HG03064 (cell line): ENCODE results near the gene SCML2.
"Not testable (repeated sequence)": the region's sequence is repeated elsewhere in the genome, so short reads cannot be mapped to it uniquely, and the experiment has no call there.

Experiments
- ATAC-seq: cut with Tn5 transposase; IDR thresholded peaks from one replicate; pipeline ENCODE4 v1.9.1; 2021; ENCODE audit warnings: low read depth; ENCODE audit not compliant: unreplicated experiment

Gene SCML2

GRCh38 chrX:18272222-18272621 is 82.3 kb downstream of the SCML2 start:
- ATAC-seq, result no peak

- no peak for ATAC-seq
Observed at GRCh38 chrX:18271725-18272124, 82.8 kb downstream of the SCML2 start.

- no peak for ATAC-seq
Observed at GRCh38 chrX:18271309-18271708, 83.2 kb downstream of the SCML2 start.

- no peak for ATAC-seq
Observed at GRCh38 chrX:18255059-18255458, 99.4 kb downstream of the SCML2 start.

GRCh38 chrX:18252644-18253359 is 101.7 kb downstream of the SCML2 start:
- ATAC-seq, result no peak

- not testable (repeated sequence) for ATAC-seq
Observed at GRCh38 chrX:18229646-18230045, 124.8 kb downstream of the SCML2 start.

- ATAC-seq, result no peak
Observed at GRCh38 chrX:18228069-18228468, 126.4 kb downstream of the SCML2 start.

GRCh38 chrX:18227458-18227857 is 127.0 kb downstream of the SCML2 start:
- no peak for ATAC-seq

- ATAC-seq, result no peak
Observed at GRCh38 chrX:18220786-18221185, 133.7 kb downstream of the SCML2 start, which contains the start of gene BEND2. TSS of gene BEND2 (minus strand) at chrX:18220886. CDS start at chrX:18220750, 136 bp downstream.

GRCh38 chrX:18210470-18210869 is 144.0 kb downstream of the SCML2 start:
- ATAC-seq, result no peak

- no peak for ATAC-seq
Observed at GRCh38 chrX:18206657-18207056, 147.8 kb downstream of the SCML2 start.

- ATAC-seq, result no peak
Observed at GRCh38 chrX:18203631-18204030, 150.9 kb downstream of the SCML2 start.

GRCh38 chrX:18194688-18195087 is 159.8 kb downstream of the SCML2 start:
- ATAC-seq, result no peak
